Liver (tissue), 9 donors: ENCODE measurements around the gene EEF1AKMT2. TPM values are rescaled to one million over a fixed set of nuclear protein-coding genes. Genes with fewer than 3 reads are reported as not detected.

ENCODE experiments used
- DNase-seq: peaks from one replicate; pipeline ENCODE4 v3.0.0-alpha.2; 2017; ENCODE audit warnings: low spot score
- H3K27ac ChIP-seq, 2 donors: one replicate each; pipeline ENCODE4 v1.7.0; 2013; ENCODE audit warnings: inconsistent platforms in 2 of 2, low read length in 2 of 2, control low read depth in 1 of 2, low read depth in 1 of 2, mild to moderate bottlenecking in 1 of 2
- H3K27me3 ChIP-seq, 4 donors: one replicate each; pipeline versions ENCODE4 v1.6.1 to v1.7.0; 2013; ENCODE audit warnings: low read length in 3 of 4, inconsistent platforms in 1 of 4, mild to moderate bottlenecking in 1 of 4, moderate library complexity in 1 of 4; ENCODE audit not compliant: control insufficient read depth in 4 of 4, insufficient read depth in 4 of 4
- H3K36me3 ChIP-seq, 4 donors: one replicate each; pipeline versions ENCODE4 v1.6.1 to v1.7.0; 2013; ENCODE audit warnings: low read length in 3 of 4, mild to moderate bottlenecking in 3 of 4, low read depth in 1 of 4, moderate library complexity in 1 of 4; ENCODE audit not compliant: control insufficient read depth in 4 of 4, insufficient read depth in 3 of 4
- H3K4me1 ChIP-seq, 4 donors: one replicate each; pipeline versions ENCODE4 v1.6.1 to v1.7.0; 2013; ENCODE audit warnings: low read length in 3 of 4, mild to moderate bottlenecking in 3 of 4, moderate library complexity in 1 of 4; ENCODE audit not compliant: control insufficient read depth in 4 of 4, insufficient read depth in 4 of 4
- H3K4me3 ChIP-seq, 3 donors: one replicate each; pipeline versions ENCODE4 v1.6.1 to v1.7.0; 2013; ENCODE audit warnings: low read length in 3 of 3, control low read depth in 1 of 3, low read depth in 1 of 3, mild to moderate bottlenecking in 1 of 3
- H3K9ac ChIP-seq, 2 donors: one replicate each; pipeline ENCODE4 v1.7.0; 2013; ENCODE audit warnings: low read length in 2 of 2, mild to moderate bottlenecking in 2 of 2, moderate library complexity in 2 of 2, control low read depth in 1 of 2, low read depth in 1 of 2
- H3K9me3 ChIP-seq, 4 donors: one replicate each; pipeline versions ENCODE4 v1.6.1 to v1.7.0; 2013; ENCODE audit warnings: low read length in 3 of 4; ENCODE audit not compliant: control insufficient read depth in 4 of 4
- ATF3 ChIP-seq: IDR thresholded peaks from 2 replicates; pipeline ENCODE4 v1.6.1; 2016; ENCODE audit warnings: antibody characterized with exemption
- CTCF ChIP-seq: fragments of 150-350 bp; IDR thresholded peaks from 2 replicates; pipeline ENCODE4 v1.5.1; 2017; ENCODE audit warnings: improper control_type of control experiment, low read depth, low read length; ENCODE audit not compliant: missing input control
- EGR1 ChIP-seq, 2 donors: IDR thresholded peaks; 2 replicates each; pipeline ENCODE4 v1.6.1; 2016 to 2018; ENCODE audit warnings: antibody characterized with exemption in 2 of 2, low read depth in 2 of 2
- FOXA2 ChIP-seq: IDR thresholded peaks from 2 replicates; pipeline ENCODE4 v1.6.1; 2016; ENCODE audit warnings: antibody characterized with exemption
- GABPA ChIP-seq, 2 donors: IDR thresholded peaks in 1 of 2; conservative IDR thresholded peaks in 1 of 2; 2 replicates each; pipeline ENCODE4 v1.6.1; 2016; ENCODE audit warnings: antibody characterized with exemption in 2 of 2, mild to moderate bottlenecking in 1 of 2, moderate library complexity in 1 of 2
- HNF4A ChIP-seq, 2 donors: conservative IDR thresholded peaks; 2 replicates each; pipeline ENCODE4 v1.6.1; 2016; ENCODE audit warnings: antibody characterized with exemption in 2 of 2, mild to moderate bottlenecking in 2 of 2
- HNF4G ChIP-seq: IDR thresholded peaks from 2 replicates; pipeline ENCODE4 v1.6.1; 2016; ENCODE audit warnings: antibody characterized with exemption
- JUND ChIP-seq, 2 donors: IDR thresholded peaks; 2 replicates each; pipeline ENCODE4 v1.6.1; 2016; ENCODE audit warnings: antibody characterized with exemption in 2 of 2
- MAX ChIP-seq: IDR thresholded peaks from 2 replicates; pipeline ENCODE4 v1.6.1; 2016; ENCODE audit warnings: antibody characterized with exemption
- RAD21 ChIP-seq, 2 donors: IDR thresholded peaks; 2 replicates each; pipeline ENCODE4 v1.6.1; 2016; ENCODE audit warnings: antibody characterized with exemption in 2 of 2, mild to moderate bottlenecking in 2 of 2
- REST ChIP-seq: IDR thresholded peaks from 2 replicates; pipeline ENCODE4 v1.6.1; 2016; ENCODE audit warnings: antibody characterized with exemption, mild to moderate bottlenecking
- RXRA ChIP-seq, 2 donors: IDR thresholded peaks; 2 replicates each; pipeline ENCODE4 v1.6.1; 2017 to 2018; ENCODE audit warnings: antibody characterized with exemption in 2 of 2, mild to moderate bottlenecking in 1 of 2
- SP1 ChIP-seq: IDR thresholded peaks from 2 replicates; pipeline ENCODE4 v1.6.1; 2018; ENCODE audit warnings: antibody characterized with exemption, mild to moderate bottlenecking
- TAF1 ChIP-seq: conservative IDR thresholded peaks from 2 replicates; pipeline ENCODE4 v1.6.1; 2016; ENCODE audit warnings: antibody characterized with exemption, mild to moderate bottlenecking
- YY1 ChIP-seq: IDR thresholded peaks from 2 replicates; pipeline ENCODE4 v1.6.1; 2016; ENCODE audit warnings: antibody characterized with exemption, mild to moderate bottlenecking
- WGBS: extraction: QIAGEN DNeasy Blood & Tissue Kit; methylation state at CpG from one replicate; pipeline ENCODE4 v1.1.7; 2013; 5-methylcytosine and 5-hydroxymethylcytosine counted together
- polyA plus RNA-seq, 2 donors: library from polyadenylated mRNA; stranded (reverse) in 1 of 2; unstranded in 1 of 2; fragments of 200-250 nt in 1 of 2; fragments of >200 nt in 1 of 2; fragmentation: Nextera tagmentation in 1 of 2; extraction: Ambion mirVana in 1 of 2; gene quantifications; one replicate each; pipeline versions ENCODE4 v1.2.1 to v1.2.3, GENCODE V29; 2013 to 2015
- total RNA-seq, 2 donors: library from RNA; depleted of rRNA; stranded (reverse); fragments of >200 nt; gene quantifications; one replicate each; pipeline ENCODE4 v1.2.3, GENCODE V29; 2014
- donor health status: healthy.
- donor health status: healthy.
- donor health status: healthy.
- donor health status: healthy.
- donor health status: healthy.

Gene EEF1AKMT2
- total and polyA plus RNA-seq, 4 donors, result 5.9 to 12.7 (median 8.5) TPM

GRCh38 chr10:124756156-124756903 lies 35.4 kb downstream of the EEF1AKMT2 start:
- no peak overlapping the region for H3K4me3 ChIP-seq
- H3K4me1 ChIP-seq, result no peaks in the 10 kb centered on the region
- TF ChIP-seq RXRA (IDR thresholded peaks at IDR 0.05) (no peak), RAD21 (IDR thresholded peaks at IDR 0.05) (no peak), ATF3 (no peak), JUND (IDR thresholded peaks at IDR 0.05) (no peak), HNF4A (conservative IDR thresholded peaks at IDR 0.05) (no peak), SP1 (no peak), FOXA2 (no peak)
- no peak overlapping the region for H3K9ac ChIP-seq
- H3K9me3 ChIP-seq, result no peaks in the 10 kb centered on the region
- no peaks in the 10 kb centered on the region for H3K27me3 ChIP-seq
- H3K36me3 ChIP-seq, result peaks cover 0 to 24% (median 12%) of the 10 kb centered on the region in 4 donors
- no peak overlapping the region for H3K27ac ChIP-seq
- WGBS, result 88% methylated on average over 5 of the region's 5 CpGs
- no peak for DNase-seq

- Histone ChIP-seq H3K9me3 (no peaks in the 10 kb centered on the region), H3K9ac (no peak overlapping the region), H3K4me1 (no peaks in the 10 kb centered on the region), H3K4me3 (no peak overlapping the region), H3K27me3 (no peaks in the 10 kb centered on the region), H3K36me3 (peaks cover 0 to 24% (median 11%) of the 10 kb centered on the region in 4 donors), H3K27ac (no peak overlapping the region)
- DNase-seq, result no peak
- 87% methylated on average over 2 of the region's 2 CpGs for WGBS
- no peak for TF ChIP-seq YY1
- no peak for TF ChIP-seq REST
- no peak for TF ChIP-seq RAD21 (IDR thresholded peaks at IDR 0.05)
- no peak for TF ChIP-seq TAF1
- TF ChIP-seq FOXA2, result no peak
- TF ChIP-seq JUND (IDR thresholded peaks at IDR 0.05), result no peak
- no peak for TF ChIP-seq EGR1 (IDR thresholded peaks at IDR 0.05; ENCODE audit: low read depth in 2 of 2)
- no peak for TF ChIP-seq RXRA (IDR thresholded peaks at IDR 0.05)
- no peak for TF ChIP-seq MAX
- TF ChIP-seq CTCF, result no peak
- no peak for TF ChIP-seq HNF4G
- TF ChIP-seq GABPA (IDR thresholded peaks at IDR 0.05 in 1 of 2, conservative IDR thresholded peaks at IDR 0.05 in 1 of 2), result no peak
Measured at GRCh38 chr10:124755581-124755980, 36.1 kb downstream of the EEF1AKMT2 start.
